GM12865 (cell line): Measurements from ENCODE around the gene PSMB7.

Experiments used
- DNase-seq: peaks from one replicate; pipeline ENCODE4 v3.0.0; 2010; ENCODE audit warnings: low read depth
- H3K4me3 ChIP-seq: 2 replicates; pipeline ENCODE4 v1.5.1; 2011; ENCODE audit warnings: mild to moderate bottlenecking, low read depth, low read length, control low read depth
- CTCF ChIP-seq: IDR thresholded peaks from 2 replicates; pipeline ENCODE4 v1.5.1; 2011; ENCODE audit warnings: low read length, control low read depth, low read depth, inconsistent platforms; ENCODE audit not compliant: insufficient read depth; ENCODE audit errors: missing control alignments

The PSMB7 gene

GRCh38 chr9:124373851-124374250 is 41.4 kb downstream of the PSMB7 start:
- no peak overlapping the region for H3K4me3 ChIP-seq
- no peak for TF ChIP-seq CTCF
- no peak for DNase-seq

- TF ChIP-seq CTCF: no peak
- H3K4me3 ChIP-seq: no peak overlapping the region
- DNase-seq: no peak
These were observed 41.9 kb downstream of the PSMB7 start for GRCh38 chr9:124373386-124373785.

- no peak for TF ChIP-seq CTCF
- DNase-seq: no peak
- no peak overlapping the region for H3K4me3 ChIP-seq
These were observed 43.2 kb downstream of the PSMB7 start for GRCh38 chr9:124372038-124372437.

- no peak for DNase-seq
- TF ChIP-seq CTCF: no peak
- no peak overlapping the region for H3K4me3 ChIP-seq
These were observed 44.2 kb downstream of the PSMB7 start for GRCh38 chr9:124370896-124371582.

- no peak for DNase-seq
- no peak overlapping the region for H3K4me3 ChIP-seq
- TF ChIP-seq CTCF: no peak
These were observed 45.9 kb downstream of the PSMB7 start for GRCh38 chr9:124369231-124369797.

GRCh38 chr9:124368692-124369091 is 46.5 kb downstream of the PSMB7 start:
- no peak overlapping the region for H3K4me3 ChIP-seq
- TF ChIP-seq CTCF: no peak
- no peak for DNase-seq

- DNase-seq: no peak
- no peak for TF ChIP-seq CTCF
- H3K4me3 ChIP-seq: no peak overlapping the region
These were observed 48.6 kb downstream of the PSMB7 start for GRCh38 chr9:124366476-124367220.
